Pericardium fibroblast (primary cell): ENCODE measurements around the gene ANKRD9. TPM values are rescaled to one million over a fixed set of nuclear protein-coding genes. Genes with fewer than 3 reads are reported as not detected.

Source experiments
- total RNA-seq: library from RNA; depleted of rRNA; stranded (reverse); fragments of >200 nt; gene quantifications from 2 replicates; pipeline ENCODE4 v1.2.3, GENCODE V29; 2015

Gene ANKRD9
- total RNA-seq, result 13.2 and 15.2 TPM in 2 replicates

GRCh38 chr14:102509746-102510615 lies at the start of gene ANKRD9:
Gene ANKRD9 (minus strand): TSS chr14:102509776. CDS start chr14:102507889, 1,887 bp downstream.

Other genes starting within 250 kb of the ANKRD9 start
- 15.4 and 24.7 TPM in 2 replicates for gene MOK, start 204.6 kb downstream of the ANKRD9 start, total RNA-seq
- gene ZNF839, start 190.0 kb downstream of the ANKRD9 start, total RNA-seq, result 4.9 and 5.0 TPM in 2 replicates
- 31.9 and 58.3 TPM in 2 replicates for gene CINP, start 146.9 kb downstream of the ANKRD9 start, total RNA-seq
- gene TECPR2, start 146.8 kb downstream of the ANKRD9 start, total RNA-seq, result 7.8 and 33.2 TPM in 2 replicates
- 10.3 and 12.3 TPM in 2 replicates for gene RCOR1, start 82.9 kb upstream of the ANKRD9 start, total RNA-seq